GM12878 (cell line): ENCODE results near the gene VAV2. TPM values are rescaled to one million over a fixed set of nuclear protein-coding genes. Genes with fewer than 3 reads are reported as not detected.

Experiments used
- ATAC-seq: fragments of 200-7000 bp; cut with Tn5 transposase; 3 replicates; pipeline ENCODE4 v1.9.1; 2020; ENCODE audit warnings: mild to moderate bottlenecking, moderate library complexity
- BruUV-seq: library from RNA; stranded (reverse); fragments of 400-500 nt; replicated peaks from 2 replicates; lab custom pipeline; 2021; lab: Mats Ljungman, UMichigan
- CTCF ChIA-PET: fragments of 300-600 bp; sonication (Branson Sonifier 250); formaldehyde crosslinking; extraction: SDS; loops from one replicate; lab custom pipeline; 2021; ENCODE audit warnings: inconsistent platforms; lab: Yijun Ruan, JAX
- POLR2A ChIA-PET: fragments of 350-600 bp; formaldehyde crosslinking; extraction: SDS; loops from one replicate; lab custom pipeline; 2021; ENCODE audit warnings: inconsistent platforms; lab: Charles Lee
- RAD21 ChIA-PET: fragments of 300-600 bp; sonication (Branson Sonifier 250); formaldehyde crosslinking; loops from one replicate; lab custom pipeline; 2023; ENCODE audit warnings: antibody characterized with exemption; ENCODE audit not compliant: unreplicated experiment; lab: Charles Lee
- SMC1A ChIA-PET: fragments of 300-600 bp; sonication (Branson Sonifier 250); formaldehyde crosslinking; loops from one replicate; lab custom pipeline; 2023; ENCODE audit not compliant: unreplicated experiment, uncharacterized antibody; lab: Charles Lee
- DNase-seq: peaks from one replicate; pipeline ENCODE4 v3.0.0-alpha.2; 2011; ENCODE audit warnings: low read depth, low spot score
- FAIRE-seq: peaks from 3 replicates; lab custom pipeline; 2011; peaks lifted over from hg19 to GRCh38; lab: Jason Lieb, UNC
- H2AFZ ChIP-seq: 2 replicates; pipeline ENCODE4 v1.6.0; 2011; ENCODE audit warnings: low read depth, low read length, control low read depth; ENCODE audit not compliant: control insufficient read depth
- H3K27ac ChIP-seq: 2 replicates; pipeline ENCODE4 v1.5.1; 2011; ENCODE audit warnings: control low read depth; ENCODE audit not compliant: control insufficient read depth, insufficient read depth
- H3K27me3 ChIP-seq, 2 experiments: replicated peaks in 1 of 2; 2 replicates each; pipeline versions ENCODE4 v1.6.0 to v1.6.1; 2011; ENCODE audit warnings: low read length in 1 of 2; ENCODE audit not compliant: control insufficient read depth in 2 of 2, insufficient read depth in 2 of 2
- H3K36me3 ChIP-seq, 2 experiments: 2 replicates each; pipeline ENCODE4 v1.5.1; 2011; ENCODE audit warnings: low read length in 1 of 2; ENCODE audit not compliant: control insufficient read depth in 2 of 2, insufficient read depth in 2 of 2
- H3K4me1 ChIP-seq: 2 replicates; pipeline ENCODE4 v1.6.1; 2011; ENCODE audit warnings: mild to moderate bottlenecking, low read length, moderate library complexity, mixed read lengths; ENCODE audit not compliant: control insufficient read depth, insufficient read depth
- H3K4me2 ChIP-seq: 2 replicates; pipeline ENCODE4 v1.6.0; 2011; ENCODE audit warnings: control low read depth; ENCODE audit not compliant: control insufficient read depth, insufficient read depth
- H3K4me3 ChIP-seq: fragments of 200-600 bp; sonication (generic); 2 replicates; pipeline ENCODE4 v1.5.1; 2016
- H3K79me2 ChIP-seq: 2 replicates; pipeline ENCODE4 v1.6.0; 2011; ENCODE audit warnings: low read length; ENCODE audit not compliant: control insufficient read depth, insufficient read depth
- H3K9ac ChIP-seq: 2 replicates; pipeline ENCODE4 v1.8.0; 2011; ENCODE audit warnings: low read length, control low read depth, mixed read lengths; ENCODE audit not compliant: control insufficient read depth, insufficient read depth
- H3K9me3 ChIP-seq: replicated peaks from 3 replicates; pipeline ENCODE4 v1.5.1; 2011; ENCODE audit warnings: mild to moderate bottlenecking, low read length; ENCODE audit not compliant: control insufficient read depth, insufficient read depth
- H4K20me1 ChIP-seq: 2 replicates; pipeline ENCODE4 v1.6.0; 2011; ENCODE audit not compliant: control insufficient read depth, insufficient read depth
- BMI1 ChIP-seq: fragments of 450-650 bp; IDR thresholded peaks from 2 replicates; pipeline ENCODE4 v1.6.1; 2016; ENCODE audit warnings: mild to moderate bottlenecking, moderate library complexity, borderline replicate concordance
- HDAC6 ChIP-seq: fragments of 200-600 bp; sonication (generic); IDR thresholded peaks from one replicate; pipeline ENCODE4 v1.8.0; 2017; ENCODE audit warnings: antibody characterized with exemption; ENCODE audit not compliant: unreplicated experiment
- POLR2A ChIP-seq: IDR thresholded peaks from 2 replicates; pipeline ENCODE4 v1.6.1; 2011; ENCODE audit warnings: low read depth, mild to moderate bottlenecking, low read length
- WGBS: methylation state at CpG from one replicate; pipeline ENCODE4 v1.1.6; 2016; ENCODE audit warnings: low lambda C conversion rate; ENCODE audit not compliant: insufficient replicate concordance, insufficient coverage; ENCODE audit errors: missing lambda C conversion rate; 5-methylcytosine and 5-hydroxymethylcytosine counted together
- in situ Hi-C: fragments of 300-500 bp; cut with MboI; formaldehyde crosslinking; loops from 9 replicates; pipeline ENCODE4 v1.14.3; 2018; ENCODE audit warnings: mixed read lengths
- intact Hi-C: fragments of 100-400 bp; cut with micrococcal nuclease; formaldehyde crosslinking; loops from one replicate; pipeline ENCODE4 v1.14.2; 2022; ENCODE audit not compliant: unreplicated experiment
- polyA plus RNA-seq, 11 experiments: library from polyadenylated mRNA; depleted of rRNA in 4 of 11; unstranded in 6 of 11; stranded (reverse) in 5 of 11; fragments of >200 nt; fragmentation: Nextera tagmentation in 4 of 11; fragmentation: Illumina TruSeq in 1 of 11; extraction: Ambion mirVana in 4 of 11; extraction: Trizol in 1 of 11; gene quantifications; 1 replicate in 1 of 11; 2 replicates in 10 of 11; pipeline versions ENCODE4 v1.2.1 to v1.2.3, GENCODE V29; 2011 to 2016; ENCODE audit warnings: inconsistent platforms in 2 of 11, missing spikeins in 2 of 11, low read depth in 1 of 11
- total RNA-seq, 4 experiments: library from RNA; depleted of rRNA in 3 of 4; stranded (reverse); fragments of >200 nt in 3 of 4; fragmentation: Illumina TruSeq in 1 of 4; extraction: Trizol in 1 of 4; gene quantifications; 2 replicates each; pipeline versions ENCODE4 v1.2.1 to v1.2.3, GENCODE V29; 2013 to 2021

Gene VAV2
- total and polyA plus RNA-seq, 10 of the 15 experiments (the other 5 are each of a cell fraction or from before 2014, with no cell fraction given), result 0.13 to 43.9 (median 16.9) TPM

- ChIA-PET RAD21 (interaction anchor here (3.3 kb wide), 1 partner anchor 215 kb away, joined by 76 read pairs; no protein-coding TSS in a partner anchor), SMC1A (no interaction called here), POLR2A (no interaction called here), CTCF (interaction anchor here (0.9 to 6.8 kb wide), 5 partner anchors 9 to 215 kb away, joined by 3 to 177 read pairs (median 3); no protein-coding TSS in a partner anchor)
- H3K4me3 ChIP-seq, result no peak overlapping the region
- FAIRE-seq (no peak), DNase-seq (no peak), ATAC-seq (no peak)
- H3K9me3 ChIP-seq, result no peaks in the 10 kb centered on the region; the same call in 2 of the 3 replicates
- no peaks in the 10 kb centered on the region for H4K20me1 ChIP-seq
- H3K36me3 ChIP-seq, result peaks cover 0 to 33% of the 10 kb centered on the region in 2 experiments; a peak in 3 of 4 replicates
- H3K9ac ChIP-seq, result no peak overlapping the region
- no peaks in the 10 kb centered on the region for H3K79me2 ChIP-seq
- intact Hi-C loops, result no loop called here
- no peak overlapping the region for H2AFZ ChIP-seq
- 87% methylated on average over 19 of the region's 19 CpGs for WGBS
- no peak for TF ChIP-seq BMI1
- 0 out of 2 replicates have a peak, but pooled peaks have one; percentile 18 for TF ChIP-seq POLR2A
- H3K4me2 ChIP-seq, result no peak overlapping the region
- no peak overlapping the region for H3K27ac ChIP-seq
- in situ Hi-C loops, result no loop called here
- H3K27me3 ChIP-seq, result no peaks in the 10 kb centered on the region
- BruUV-seq, result no TSS peak
- peaks cover 2% of the 10 kb centered on the region; the same call in 1 of the 2 replicates for H3K4me1 ChIP-seq
Measured at GRCh38 chr9:133779516-133780403, 212.4 kb downstream of the VAV2 start.

- peaks cover 5% of the 10 kb centered on the region; the same call in 1 of the 3 replicates for H3K9me3 ChIP-seq
- no peaks in the 10 kb centered on the region for H3K79me2 ChIP-seq
- no peaks in the 10 kb centered on the region for H4K20me1 ChIP-seq
- no peak overlapping the region for H2AFZ ChIP-seq
- no peak overlapping the region for H3K4me3 ChIP-seq
- 91% methylated on average over 8 of the region's 8 CpGs for WGBS
- intact Hi-C loops (no loop called here), in situ Hi-C loops (no loop called here)
- RAD21 ChIA-PET, result interaction anchor here (0.6 kb wide), 1 partner anchor 21 kb away, joined by 3 read pairs; no protein-coding TSS in a partner anchor
- H3K4me1 ChIP-seq, result peaks cover 1% of the 10 kb centered on the region; the same call in 1 of the 2 replicates
- H3K9ac ChIP-seq, result no peak overlapping the region
- no TSS peak for BruUV-seq
- DNase-seq (no peak), FAIRE-seq (no peak), ATAC-seq (no peak)
- no peak for TF ChIP-seq HDAC6
- peaks cover 4 to 38% of the 10 kb centered on the region in 2 experiments; a peak in 3 of 4 replicates for H3K36me3 ChIP-seq
- H3K4me2 ChIP-seq, result no peak overlapping the region
- POLR2A ChIA-PET, result no interaction called here
- H3K27ac ChIP-seq, result no peak overlapping the region
- CTCF ChIA-PET, result interaction anchor here (6.8 kb wide), 1 partner anchor 216 kb away, joined by 177 read pairs; no protein-coding TSS in a partner anchor
- H3K27me3 ChIP-seq, result no peaks in the 10 kb centered on the region
- SMC1A ChIA-PET, result no interaction called here
Measured at GRCh38 chr9:133779081-133779480, 213.0 kb downstream of the VAV2 start.
